Measurements from ENCODE around the gene ECE1.

ECE1 gene

GRCh38 chr1:21324368-21325141, 34.3 kb upstream of the ECE1 start:
- peak overlapping the region; percentile 46 for H3K4me3 ChIP-seq (ENCODE audit: low read length)
- DNase-seq (ENCODE audit: low read depth) = peak; percentile 93
- TF ChIP-seq, protein P1, sequence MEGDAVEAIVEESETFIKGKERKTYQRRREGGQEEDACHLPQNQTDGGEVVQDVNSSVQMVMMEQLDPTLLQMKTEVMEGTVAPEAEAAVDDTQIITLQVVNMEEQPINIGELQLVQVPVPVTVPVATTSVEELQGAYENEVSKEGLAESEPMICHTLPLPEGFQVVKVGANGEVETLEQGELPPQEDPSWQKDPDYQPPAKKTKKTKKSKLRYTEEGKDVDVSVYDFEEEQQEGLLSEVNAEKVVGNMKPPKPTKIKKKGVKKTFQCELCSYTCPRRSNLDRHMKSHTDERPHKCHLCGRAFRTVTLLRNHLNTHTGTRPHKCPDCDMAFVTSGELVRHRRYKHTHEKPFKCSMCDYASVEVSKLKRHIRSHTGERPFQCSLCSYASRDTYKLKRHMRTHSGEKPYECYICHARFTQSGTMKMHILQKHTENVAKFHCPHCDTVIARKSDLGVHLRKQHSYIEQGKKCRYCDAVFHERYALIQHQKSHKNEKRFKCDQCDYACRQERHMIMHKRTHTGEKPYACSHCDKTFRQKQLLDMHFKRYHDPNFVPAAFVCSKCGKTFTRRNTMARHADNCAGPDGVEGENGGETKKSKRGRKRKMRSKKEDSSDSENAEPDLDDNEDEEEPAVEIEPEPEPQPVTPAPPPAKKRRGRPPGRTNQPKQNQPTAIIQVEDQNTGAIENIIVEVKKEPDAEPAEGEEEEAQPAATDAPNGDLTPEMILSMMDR (conservative IDR thresholded peaks at IDR 0.05; ENCODE audit: low read length) = no peak

DNA sequence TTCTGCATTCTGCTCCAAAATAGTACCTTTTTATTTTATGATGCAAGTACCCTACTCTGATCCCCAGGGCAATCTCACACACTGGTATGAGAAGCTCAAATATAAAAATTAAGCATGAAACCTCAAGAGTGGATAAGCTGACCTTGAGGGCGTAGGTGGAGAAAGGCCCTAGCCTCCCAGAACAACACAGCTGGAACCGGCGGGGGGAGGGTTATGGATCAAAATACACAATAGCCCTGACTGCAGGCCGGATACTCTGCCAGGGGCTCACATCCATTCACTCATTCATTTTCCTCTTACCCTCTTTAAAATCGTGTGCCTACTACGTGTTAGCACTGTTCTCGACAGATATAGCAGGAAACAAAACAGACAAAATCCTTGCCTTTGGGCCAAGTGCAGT, 32.8 kb upstream of the ECE1 start:
- no peak overlapping the region for H3K4me3 ChIP-seq (ENCODE audit: low read length)
- peak; percentile 54 for DNase-seq (ENCODE audit: low read depth)
- TF ChIP-seq, protein P1 (conservative IDR thresholded peaks at IDR 0.05; ENCODE audit: low read length) = no peak

GRCh38 chr1:21322681-21323016, 32.4 kb upstream of the ECE1 start:
- no peak for DNase-seq (ENCODE audit: low read depth)
- TF ChIP-seq, protein P1 (conservative IDR thresholded peaks at IDR 0.05; ENCODE audit: low read length) = peak; percentile 9; the same call in 1 of the 2 replicates
- no peak overlapping the region for H3K4me3 ChIP-seq (ENCODE audit: low read length)

GRCh38 chr1:21321963-21322680, 31.9 kb upstream of the ECE1 start:
- TF ChIP-seq, protein P1 (conservative IDR thresholded peaks at IDR 0.05; ENCODE audit: low read length) = no peak
- DNase-seq (ENCODE audit: low read depth) = no peak
- no peak overlapping the region for H3K4me3 ChIP-seq (ENCODE audit: low read length)

DNA sequence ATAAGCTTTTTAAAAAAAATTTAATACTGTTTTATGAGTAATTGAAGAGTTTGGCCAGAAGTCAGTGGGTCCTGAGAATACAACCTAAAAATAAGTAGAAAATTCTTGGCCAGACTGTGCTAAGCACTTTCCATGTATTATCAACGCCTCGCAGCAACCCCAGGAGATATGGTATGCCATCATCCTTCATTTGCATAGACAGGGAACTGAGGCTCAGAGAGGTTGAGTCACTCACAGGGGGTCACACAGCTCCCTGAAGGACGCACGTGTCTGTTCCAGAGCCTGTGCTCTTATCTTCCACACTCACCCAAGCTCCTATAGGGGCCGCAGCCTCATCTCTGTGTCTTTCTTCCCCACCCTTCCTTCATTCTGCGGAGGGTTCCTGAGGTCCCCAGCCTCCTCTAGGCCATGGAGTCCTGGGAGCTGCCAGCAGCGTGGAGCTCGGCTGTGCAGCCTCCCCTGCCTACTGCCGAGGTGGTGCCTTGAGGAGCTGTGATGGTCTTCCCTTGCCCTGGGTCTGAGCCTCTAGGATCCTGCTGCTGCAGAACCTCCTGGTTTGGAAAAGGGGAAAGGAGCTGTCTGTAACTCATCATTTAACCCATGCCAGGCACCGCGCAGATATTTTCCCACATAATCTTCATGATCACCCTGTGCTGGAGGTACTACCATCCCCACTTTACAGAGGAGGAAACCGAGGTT, 30.3 kb upstream of the ECE1 start:
- TF ChIP-seq, protein P1 (conservative IDR thresholded peaks at IDR 0.05; ENCODE audit: low read length) = no peak
- no peak overlapping the region for H3K4me3 ChIP-seq (ENCODE audit: low read length)
- DNase-seq (ENCODE audit: low read depth) = no peak

DNA sequence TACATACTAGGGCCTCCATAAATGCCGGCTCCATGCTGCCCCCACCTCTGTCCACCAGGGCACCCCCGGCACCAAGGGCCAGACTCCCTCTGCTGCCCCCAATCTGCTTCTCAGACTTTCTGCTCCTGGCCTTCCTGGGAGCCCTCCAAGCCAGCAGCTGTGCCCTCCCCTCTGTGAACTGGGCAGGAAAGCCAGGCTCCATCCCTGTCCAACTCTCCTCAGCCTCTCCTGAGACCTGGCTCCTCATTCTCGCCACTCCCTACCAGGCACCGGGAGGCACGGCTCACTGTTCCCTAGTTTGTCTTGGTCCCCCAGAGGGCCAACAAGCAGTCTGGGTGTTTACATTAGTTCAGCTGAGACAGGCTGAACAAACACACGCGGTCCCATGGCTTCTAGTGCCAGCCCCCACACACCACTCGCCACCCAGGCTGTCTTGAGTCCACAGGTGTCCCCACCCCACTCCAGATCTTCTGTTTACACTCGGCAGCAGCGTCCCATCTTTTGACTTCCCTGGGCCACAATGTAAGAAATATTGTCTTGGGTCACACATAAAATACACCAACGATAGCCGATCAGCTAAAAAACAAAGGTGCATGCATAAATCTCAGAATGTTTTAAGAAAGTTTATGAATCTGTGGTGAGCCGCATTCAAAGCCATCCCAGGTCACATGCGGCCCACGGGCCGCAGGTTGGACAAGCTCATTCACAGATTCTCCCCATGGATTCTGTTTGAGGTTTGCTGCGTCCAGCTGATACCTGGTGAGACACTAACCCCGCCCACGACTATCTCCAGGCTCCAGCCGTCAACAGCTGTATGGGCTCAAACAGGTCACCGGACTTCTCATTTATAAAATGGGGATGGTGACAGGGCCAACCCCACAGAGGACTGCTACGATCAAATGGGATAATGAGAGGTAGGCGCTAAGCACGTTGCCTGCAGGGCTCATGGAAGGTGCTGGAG, 29.5 kb upstream of the ECE1 start:
- TF ChIP-seq, protein P1 (conservative IDR thresholded peaks at IDR 0.05; ENCODE audit: low read length) = peak; percentile 14
- no peak overlapping the region for H3K4me3 ChIP-seq (ENCODE audit: low read length)
- no peak for DNase-seq (ENCODE audit: low read depth)
